T-helper 2 cell treated with Interferon-gamma antibody and Interleukin-4, amounts not matched to agents 5 μg/mL and 100 μg/mL, for 36 hours (primary cell): ENCODE measurements around the gene MYOZ2.

ENCODE experiments used
- DNase-seq: peaks from one replicate; pipeline ENCODE4 v3.0.0; 2021; ENCODE audit warnings: low spot score
- H3K27ac Mint-ChIP-seq: one replicate; pipeline ENCODE4 v1.8.0; 2021; ENCODE audit warnings: mild to moderate bottlenecking, mixed read lengths
- H3K27me3 Mint-ChIP-seq: one replicate; pipeline ENCODE4 v1.8.0; 2021; ENCODE audit warnings: low read depth, mixed read lengths
- H3K36me3 Mint-ChIP-seq: one replicate; pipeline ENCODE4 v1.8.0; 2021; ENCODE audit warnings: low read depth, mixed read lengths
- H3K4me1 Mint-ChIP-seq: one replicate; pipeline ENCODE4 v1.8.0; 2021; ENCODE audit warnings: low read depth, mixed read lengths
- H3K4me3 Mint-ChIP-seq: one replicate; pipeline ENCODE4 v1.8.0; 2022; ENCODE audit warnings: mild to moderate bottlenecking, moderate library complexity, mixed read lengths
- H3K9me3 Mint-ChIP-seq: one replicate; pipeline ENCODE4 v1.8.0; 2021; ENCODE audit warnings: mixed read lengths

The MYOZ2 gene

GRCh38 chr4:119135721-119136121 is at the start of gene MYOZ2:
TSS of gene MYOZ2 (plus strand) at chr4:119135832. CDS start at chr4:119136526, 694 bp downstream.
- H3K9me3 Mint-ChIP-seq, result no peaks in the 10 kb centered on the region
- H3K27ac Mint-ChIP-seq, result no peak within 1 kb of the TSS
- DNase-seq, result no peak
- peaks cover 10% of the 10 kb centered on the region for H3K4me1 Mint-ChIP-seq
- H3K36me3 Mint-ChIP-seq, result no peaks in the 10 kb centered on the region
- H3K27me3 Mint-ChIP-seq, result peaks cover 2% of the 10 kb centered on the region
- H3K4me3 Mint-ChIP-seq, result no peak within 1 kb of the TSS

- DNase-seq, result no peak
- Mint-ChIP-seq H3K27ac (no peak overlapping the region), H3K4me1 (no peaks in the 10 kb centered on the region), H3K36me3 (no peaks in the 10 kb centered on the region), H3K9me3 (no peaks in the 10 kb centered on the region), H3K4me3 (no peak overlapping the region), H3K27me3 (peaks cover 13% of the 10 kb centered on the region)
Observed at GRCh38 chr4:119087121-119087520, 48.5 kb upstream of the MYOZ2 start.

- Mint-ChIP-seq H3K9me3 (no peaks in the 10 kb centered on the region), H3K4me3 (no peak overlapping the region), H3K4me1 (no peaks in the 10 kb centered on the region), H3K27me3 (peaks cover 12% of the 10 kb centered on the region), H3K36me3 (no peaks in the 10 kb centered on the region), H3K27ac (no peak overlapping the region)
- DNase-seq, result no peak
Observed at GRCh38 chr4:119087656-119088055, 48.0 kb upstream of the MYOZ2 start.

- H3K4me3 Mint-ChIP-seq, result no peak overlapping the region
- no peaks in the 10 kb centered on the region for H3K9me3 Mint-ChIP-seq
- H3K27me3 Mint-ChIP-seq, result peaks cover 12% of the 10 kb centered on the region
- H3K4me1 Mint-ChIP-seq, result peaks cover 4% of the 10 kb centered on the region
- DNase-seq, result no peak
- no peaks in the 10 kb centered on the region for H3K36me3 Mint-ChIP-seq
- no peak overlapping the region for H3K27ac Mint-ChIP-seq
Observed at GRCh38 chr4:119093042-119093827, 42.4 kb upstream of the MYOZ2 start.

GRCh38 chr4:119097282-119097900 is 38.2 kb upstream of the MYOZ2 start:
- Mint-ChIP-seq H3K9me3 (no peaks in the 10 kb centered on the region), H3K4me3 (no peak overlapping the region), H3K36me3 (no peaks in the 10 kb centered on the region), H3K27ac (no peak overlapping the region), H3K27me3 (peaks cover 4% of the 10 kb centered on the region), H3K4me1 (peaks cover 4% of the 10 kb centered on the region)
- no peak for DNase-seq

GRCh38 chr4:119098306-119098705 is 37.3 kb upstream of the MYOZ2 start:
- no peaks in the 10 kb centered on the region for H3K9me3 Mint-ChIP-seq
- peaks cover 4% of the 10 kb centered on the region for H3K27me3 Mint-ChIP-seq
- DNase-seq, result no peak
- H3K4me3 Mint-ChIP-seq, result no peak overlapping the region
- H3K27ac Mint-ChIP-seq, result no peak overlapping the region
- peaks cover 4% of the 10 kb centered on the region for H3K4me1 Mint-ChIP-seq
- no peaks in the 10 kb centered on the region for H3K36me3 Mint-ChIP-seq

- Mint-ChIP-seq H3K36me3 (no peaks in the 10 kb centered on the region), H3K27ac (no peak overlapping the region)
- no peak for DNase-seq
Observed at GRCh38 chr4:119099227-119099810, 36.3 kb upstream of the MYOZ2 start.

GRCh38 chr4:119100655-119101054 is 35.0 kb upstream of the MYOZ2 start:
- Mint-ChIP-seq H3K9me3 (no peaks in the 10 kb centered on the region), H3K4me3 (no peak overlapping the region), H3K4me1 (peaks cover 4% of the 10 kb centered on the region), H3K36me3 (no peaks in the 10 kb centered on the region), H3K27ac (no peak overlapping the region), H3K27me3 (peaks cover 2% of the 10 kb centered on the region)
- no peak for DNase-seq

More at GRCh38 chr4:119099227-119099810, 36.3 kb upstream of the MYOZ2 start:
- Mint-ChIP-seq H3K4me3 (no peak overlapping the region), H3K4me1 (peaks cover 4% of the 10 kb centered on the region), H3K9me3 (no peaks in the 10 kb centered on the region), H3K27me3 (peaks cover 4% of the 10 kb centered on the region)

GRCh38 chr4:119103263-119103662 is 32.4 kb upstream of the MYOZ2 start:
- peaks cover 2% of the 10 kb centered on the region for H3K27me3 Mint-ChIP-seq
- no peaks in the 10 kb centered on the region for H3K9me3 Mint-ChIP-seq
- no peak for DNase-seq
- no peaks in the 10 kb centered on the region for H3K36me3 Mint-ChIP-seq
- H3K4me1 Mint-ChIP-seq, result no peaks in the 10 kb centered on the region
- H3K27ac Mint-ChIP-seq, result no peak overlapping the region
- H3K4me3 Mint-ChIP-seq, result no peak overlapping the region

- Mint-ChIP-seq H3K27ac (no peak overlapping the region), H3K36me3 (no peaks in the 10 kb centered on the region), H3K4me1 (no peaks in the 10 kb centered on the region), H3K4me3 (no peak overlapping the region), H3K27me3 (no peaks in the 10 kb centered on the region), H3K9me3 (no peaks in the 10 kb centered on the region)
- DNase-seq, result no peak
Observed at GRCh38 chr4:119104644-119105273, 30.9 kb upstream of the MYOZ2 start.

GRCh38 chr4:119105605-119106004 is 30.0 kb upstream of the MYOZ2 start:
- no peaks in the 10 kb centered on the region for H3K4me1 Mint-ChIP-seq
- H3K4me3 Mint-ChIP-seq, result no peak overlapping the region
- no peak overlapping the region for H3K27ac Mint-ChIP-seq
- no peaks in the 10 kb centered on the region for H3K36me3 Mint-ChIP-seq
- no peaks in the 10 kb centered on the region for H3K9me3 Mint-ChIP-seq
- no peaks in the 10 kb centered on the region for H3K27me3 Mint-ChIP-seq
- DNase-seq, result no peak

- H3K9me3 Mint-ChIP-seq, result no peaks in the 10 kb centered on the region
Observed at GRCh38 chr4:119106036-119107000, 29.3 kb upstream of the MYOZ2 start.

GRCh38 chr4:119110121-119110520 is 25.5 kb upstream of the MYOZ2 start:
- Mint-ChIP-seq H3K4me1 (peaks cover 2% of the 10 kb centered on the region), H3K9me3 (no peaks in the 10 kb centered on the region), H3K27ac (no peak overlapping the region), H3K27me3 (no peaks in the 10 kb centered on the region), H3K4me3 (no peak overlapping the region), H3K36me3 (no peaks in the 10 kb centered on the region)
- no peak for DNase-seq

More at GRCh38 chr4:119106036-119107000, 29.3 kb upstream of the MYOZ2 start:
- no peak overlapping the region for H3K4me3 Mint-ChIP-seq
- H3K4me1 Mint-ChIP-seq, result no peaks in the 10 kb centered on the region
- no peak overlapping the region for H3K27ac Mint-ChIP-seq
- no peaks in the 10 kb centered on the region for H3K27me3 Mint-ChIP-seq
- DNase-seq, result no peak
- no peaks in the 10 kb centered on the region for H3K36me3 Mint-ChIP-seq
